ENCODE data around the gene EXT2.

EXT2 gene

DNA sequence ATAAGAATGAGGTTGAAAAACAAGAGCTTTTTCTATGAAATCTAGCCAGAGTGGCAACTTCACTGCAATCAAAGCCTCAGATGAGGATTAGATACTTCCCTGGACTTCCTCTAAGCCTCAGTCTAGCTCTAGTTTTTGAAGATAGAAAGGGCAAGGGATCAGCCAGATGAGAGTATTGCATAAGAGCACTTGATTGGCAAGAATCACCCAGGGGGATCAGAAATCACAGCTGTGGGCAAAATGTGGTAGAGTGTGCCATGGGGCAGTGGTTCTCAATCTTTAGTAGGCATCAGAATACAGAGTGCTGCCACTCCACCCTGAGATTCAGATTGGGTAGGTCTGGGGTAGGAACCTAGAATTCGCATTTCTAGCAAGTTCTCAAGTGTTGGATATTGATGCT is 82.4 kb downstream of the EXT2 start:
- H3K36me3 Mint-ChIP-seq (ENCODE audit: low read depth) = peaks cover 15% of the 10 kb centered on the region
- intact Hi-C loops (cut with micrococcal nuclease) = no loop called here
- no peak overlapping the region for H3K27ac Mint-ChIP-seq
- H3K27me3 Mint-ChIP-seq = no peaks in the 10 kb centered on the region
- no peak overlapping the region for H3K4me3 Mint-ChIP-seq
- H3K4me1 Mint-ChIP-seq (ENCODE audit: low read depth) = no peaks in the 10 kb centered on the region
- no peaks in the 10 kb centered on the region for H3K9me3 Mint-ChIP-seq

DNA sequence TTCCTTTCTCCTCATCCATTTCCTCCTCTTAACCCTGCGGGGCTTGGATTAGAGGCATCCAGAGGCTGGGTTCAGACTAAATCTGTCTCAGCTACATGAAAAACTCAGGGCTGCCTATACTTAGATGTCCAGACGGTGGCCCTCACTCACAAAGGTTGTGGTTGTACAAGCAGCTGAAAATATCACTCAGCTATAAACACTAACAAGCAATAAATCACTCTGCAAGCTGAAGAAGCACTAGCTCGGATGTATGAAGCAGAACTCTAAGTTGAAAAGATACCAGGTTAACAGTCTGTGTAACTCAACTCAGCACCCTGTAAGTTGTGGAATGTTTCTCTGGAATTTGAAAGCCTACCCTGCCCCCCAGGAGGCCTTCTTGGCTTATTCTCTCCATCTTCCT is 82.9 kb downstream of the EXT2 start:
- no peaks in the 10 kb centered on the region for H3K4me1 Mint-ChIP-seq (ENCODE audit: low read depth)
- H3K9me3 Mint-ChIP-seq = no peaks in the 10 kb centered on the region
- no peak overlapping the region for H3K27ac Mint-ChIP-seq

DNA sequence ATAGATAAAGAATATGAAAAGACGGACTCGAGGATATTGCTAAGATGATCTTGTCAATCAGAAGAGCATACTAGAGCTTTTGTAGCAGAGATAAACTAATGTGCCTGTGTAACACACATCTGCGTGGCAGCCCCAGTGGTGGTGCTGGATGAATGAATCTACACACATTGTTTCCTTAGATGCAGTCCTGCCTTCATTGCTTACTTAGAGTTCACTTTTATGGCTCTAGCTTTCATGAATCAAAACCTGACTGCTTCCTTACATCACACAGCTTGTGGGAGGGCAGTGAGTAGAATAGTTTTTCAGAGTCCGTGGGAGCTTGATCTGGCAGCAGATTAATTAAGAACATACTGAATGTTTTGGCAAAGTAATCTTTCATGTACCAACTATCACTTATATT is 83.7 kb downstream of the EXT2 start:
- H3K4me1 Mint-ChIP-seq (ENCODE audit: low read depth) = no peaks in the 10 kb centered on the region
- peaks cover 12% of the 10 kb centered on the region for H3K36me3 Mint-ChIP-seq (ENCODE audit: low read depth)
- H3K9me3 Mint-ChIP-seq = no peaks in the 10 kb centered on the region
- intact Hi-C loops (cut with micrococcal nuclease) = no loop called here
- H3K27ac Mint-ChIP-seq = no peak overlapping the region
- no peaks in the 10 kb centered on the region for H3K27me3 Mint-ChIP-seq
- H3K4me3 Mint-ChIP-seq = no peak overlapping the region

More for the DNA sequence above, 82.9 kb downstream of the EXT2 start:
- no peaks in the 10 kb centered on the region for H3K27me3 Mint-ChIP-seq
- no peak overlapping the region for H3K4me3 Mint-ChIP-seq
- peaks cover 12% of the 10 kb centered on the region for H3K36me3 Mint-ChIP-seq (ENCODE audit: low read depth)
- intact Hi-C loops (cut with micrococcal nuclease) = no loop called here

DNA sequence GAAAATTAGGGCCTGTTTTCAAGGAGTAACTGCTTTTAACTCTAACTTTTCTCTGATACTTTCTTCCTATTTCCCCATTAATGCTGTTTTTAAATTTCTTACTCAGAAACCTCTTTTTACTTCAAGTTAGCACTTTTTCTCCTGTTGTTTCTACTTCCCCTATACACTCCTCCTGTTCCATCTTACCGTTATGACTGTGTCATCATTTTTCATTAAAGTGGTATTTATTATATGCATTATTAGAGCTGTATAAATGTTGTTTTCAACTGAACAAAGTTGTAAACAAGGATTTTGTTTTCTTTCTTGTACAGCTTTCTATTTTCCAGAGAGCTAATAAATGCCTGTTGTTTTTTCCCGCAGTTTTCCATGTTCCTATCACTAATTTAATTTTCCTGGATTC is 84.6 kb downstream of the EXT2 start:
- H3K4me3 Mint-ChIP-seq = no peak overlapping the region
- no peaks in the 10 kb centered on the region for H3K4me1 Mint-ChIP-seq (ENCODE audit: low read depth)
- H3K27ac Mint-ChIP-seq = no peak overlapping the region
- H3K36me3 Mint-ChIP-seq (ENCODE audit: low read depth) = peaks cover 10% of the 10 kb centered on the region
- no peaks in the 10 kb centered on the region for H3K27me3 Mint-ChIP-seq
- intact Hi-C loops (cut with micrococcal nuclease) = no loop called here
- H3K9me3 Mint-ChIP-seq = no peaks in the 10 kb centered on the region

DNA sequence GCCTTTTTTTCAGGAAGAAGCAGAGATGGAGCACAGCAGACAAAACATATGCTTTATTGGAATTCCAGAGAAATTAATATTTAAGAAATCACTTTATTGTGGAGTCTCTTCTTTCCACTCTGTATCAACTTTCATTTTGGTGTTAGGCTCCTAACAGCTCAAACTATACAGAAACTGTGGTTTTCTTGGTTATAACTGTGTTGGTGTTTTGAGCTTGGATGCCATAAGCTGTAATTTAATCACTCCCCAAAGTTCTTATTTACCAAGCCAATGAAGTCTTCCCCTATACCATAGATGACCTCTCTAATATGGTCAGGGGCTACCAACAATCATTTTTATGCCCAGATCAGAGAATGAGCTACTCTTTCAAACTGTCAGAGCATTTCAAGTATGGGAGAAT is 90.0 kb downstream of the EXT2 start:
- intact Hi-C loops (cut with micrococcal nuclease) = no loop called here
- Mint-ChIP-seq H3K27ac (no peak overlapping the region), H3K27me3 (no peaks in the 10 kb centered on the region), H3K9me3 (peaks cover 28% of the 10 kb centered on the region), H3K36me3 (ENCODE audit: low read depth) (peaks cover 27% of the 10 kb centered on the region), H3K4me3 (no peak overlapping the region), H3K4me1 (ENCODE audit: low read depth) (no peaks in the 10 kb centered on the region)

DNA sequence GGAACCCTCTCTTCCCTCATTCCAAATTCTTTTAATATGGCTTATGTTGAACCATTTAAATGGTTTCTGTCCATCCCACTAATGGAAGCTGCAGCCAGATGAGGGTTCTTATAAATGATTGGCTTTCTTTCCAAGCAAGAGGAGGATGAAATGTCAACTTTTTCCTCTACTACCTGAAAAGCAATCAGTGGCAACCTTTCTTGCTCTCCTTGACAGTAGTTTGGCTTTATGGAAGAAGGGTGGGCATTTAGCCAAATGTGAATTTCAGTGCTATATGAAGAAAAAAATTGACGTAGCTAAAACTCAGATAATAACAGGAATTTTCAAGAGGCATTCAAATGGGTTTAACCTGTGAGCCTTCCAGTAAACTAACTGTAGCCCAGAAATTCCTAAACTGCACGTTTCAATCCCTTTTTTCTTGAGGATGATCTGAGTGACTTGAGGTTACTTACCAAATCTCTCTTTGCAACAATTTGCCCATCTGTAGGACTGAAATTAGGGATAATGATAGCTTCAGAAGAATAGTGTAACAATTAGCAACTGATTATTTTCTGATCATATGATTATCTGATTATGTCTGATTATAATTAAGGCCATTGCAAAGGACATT is 90.9 kb downstream of the EXT2 start:
- H3K27ac Mint-ChIP-seq = no peak overlapping the region
- no peaks in the 10 kb centered on the region for H3K4me1 Mint-ChIP-seq (ENCODE audit: low read depth)
- no peak overlapping the region for H3K4me3 Mint-ChIP-seq
- H3K36me3 Mint-ChIP-seq (ENCODE audit: low read depth) = peaks cover 26% of the 10 kb centered on the region
- no peaks in the 10 kb centered on the region for H3K27me3 Mint-ChIP-seq
- intact Hi-C loops (cut with micrococcal nuclease) = no loop called here
- peaks cover 28% of the 10 kb centered on the region for H3K9me3 Mint-ChIP-seq

DNA sequence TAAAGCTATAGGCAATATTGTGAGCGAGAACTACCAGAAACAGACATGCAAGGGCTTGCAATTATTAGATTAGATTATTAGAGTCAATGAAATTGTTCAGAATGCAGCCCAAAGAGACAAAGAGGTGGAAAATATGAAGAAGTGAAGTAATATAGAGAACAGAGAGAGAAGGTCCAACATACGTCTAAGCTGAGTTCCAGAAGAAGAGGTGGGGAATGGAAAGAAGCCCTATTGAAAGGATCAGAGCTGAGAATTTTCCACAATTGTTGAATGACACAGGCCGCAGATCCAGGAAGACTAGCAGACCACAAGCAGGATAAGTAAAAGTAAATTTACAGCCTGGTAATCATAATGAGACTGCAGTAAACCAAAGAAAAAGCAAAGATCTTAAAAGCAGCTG is 93.2 kb downstream of the EXT2 start:
- intact Hi-C loops (cut with micrococcal nuclease) = no loop called here
- peaks cover 28% of the 10 kb centered on the region for H3K9me3 Mint-ChIP-seq
- H3K27ac Mint-ChIP-seq = no peak overlapping the region
- no peak overlapping the region for H3K4me3 Mint-ChIP-seq
- no peaks in the 10 kb centered on the region for H3K4me1 Mint-ChIP-seq (ENCODE audit: low read depth)
- no peaks in the 10 kb centered on the region for H3K27me3 Mint-ChIP-seq
- peaks cover 32% of the 10 kb centered on the region for H3K36me3 Mint-ChIP-seq (ENCODE audit: low read depth)

DNA sequence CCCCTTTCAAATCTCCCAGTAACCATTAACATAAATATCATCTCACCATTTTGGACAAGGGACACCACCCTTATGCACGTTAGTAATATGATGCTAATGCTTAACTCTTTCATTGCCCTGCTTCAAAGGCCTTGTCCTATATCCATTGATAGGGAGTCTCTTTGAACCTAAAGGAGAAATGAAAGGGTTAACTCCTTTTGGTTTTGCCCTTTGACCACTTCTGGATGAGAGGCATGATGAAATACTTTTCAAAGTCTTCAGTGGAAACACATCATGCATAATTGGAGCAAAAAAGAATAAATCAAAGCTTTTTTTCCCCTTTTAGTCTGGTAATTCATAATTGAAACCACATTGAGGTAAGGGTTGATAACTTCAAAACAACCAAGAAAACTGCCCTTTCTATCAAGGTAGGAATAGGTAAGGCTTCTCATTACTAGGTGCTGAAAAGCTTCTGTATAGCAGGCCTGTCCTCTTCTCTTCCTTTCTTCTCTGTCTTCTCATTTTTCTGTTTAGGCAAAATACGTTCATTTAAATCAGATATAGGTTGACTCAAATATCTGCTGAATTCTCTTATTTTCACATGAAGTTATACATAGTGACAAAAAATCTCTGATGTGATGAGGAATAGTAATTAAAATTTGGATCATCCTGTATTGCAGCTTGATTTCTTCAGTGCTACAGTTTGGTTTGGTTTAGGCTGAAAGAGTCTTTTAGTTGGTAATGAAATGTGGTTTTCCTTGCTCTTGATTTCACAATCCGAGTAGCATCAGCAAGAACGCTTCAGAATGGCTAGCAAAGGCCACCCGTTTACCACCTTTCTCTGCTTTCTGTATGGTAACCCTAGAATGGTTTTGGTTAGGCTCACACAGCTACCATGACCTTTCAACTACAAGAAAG is 94.8 kb downstream of the EXT2 start:
- no peaks in the 10 kb centered on the region for H3K27me3 Mint-ChIP-seq
- intact Hi-C loops (cut with micrococcal nuclease) = no loop called here
- H3K27ac Mint-ChIP-seq = no peak overlapping the region
- no peaks in the 10 kb centered on the region for H3K4me1 Mint-ChIP-seq (ENCODE audit: low read depth)
- H3K9me3 Mint-ChIP-seq = peaks cover 28% of the 10 kb centered on the region
- peaks cover 32% of the 10 kb centered on the region for H3K36me3 Mint-ChIP-seq (ENCODE audit: low read depth)
- H3K4me3 Mint-ChIP-seq = no peak overlapping the region

DNA sequence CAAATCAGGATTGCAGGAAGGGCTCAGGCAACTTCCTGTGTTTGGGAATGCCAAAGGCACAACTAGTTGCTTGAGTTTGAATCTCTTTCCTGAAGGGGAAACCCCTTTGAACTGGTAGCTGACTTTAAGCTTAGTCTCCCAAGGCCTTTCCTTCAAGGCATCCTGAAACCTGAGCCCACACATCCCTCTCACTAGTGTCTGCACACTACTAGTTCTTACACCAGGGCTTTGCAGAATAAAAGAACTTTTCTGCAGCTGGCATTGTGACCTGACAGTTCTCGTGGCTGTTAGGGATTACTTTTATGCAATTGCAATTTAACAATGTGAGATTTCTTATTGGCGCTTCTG is 95.4 kb downstream of the EXT2 start:
- H3K4me3 Mint-ChIP-seq = no peak overlapping the region
- H3K36me3 Mint-ChIP-seq (ENCODE audit: low read depth) = peaks cover 32% of the 10 kb centered on the region
- no peaks in the 10 kb centered on the region for H3K27me3 Mint-ChIP-seq
- H3K4me1 Mint-ChIP-seq (ENCODE audit: low read depth) = no peaks in the 10 kb centered on the region
- H3K9me3 Mint-ChIP-seq = peaks cover 28% of the 10 kb centered on the region
- H3K27ac Mint-ChIP-seq = no peak overlapping the region
- intact Hi-C loops (cut with micrococcal nuclease) = no loop called here

DNA sequence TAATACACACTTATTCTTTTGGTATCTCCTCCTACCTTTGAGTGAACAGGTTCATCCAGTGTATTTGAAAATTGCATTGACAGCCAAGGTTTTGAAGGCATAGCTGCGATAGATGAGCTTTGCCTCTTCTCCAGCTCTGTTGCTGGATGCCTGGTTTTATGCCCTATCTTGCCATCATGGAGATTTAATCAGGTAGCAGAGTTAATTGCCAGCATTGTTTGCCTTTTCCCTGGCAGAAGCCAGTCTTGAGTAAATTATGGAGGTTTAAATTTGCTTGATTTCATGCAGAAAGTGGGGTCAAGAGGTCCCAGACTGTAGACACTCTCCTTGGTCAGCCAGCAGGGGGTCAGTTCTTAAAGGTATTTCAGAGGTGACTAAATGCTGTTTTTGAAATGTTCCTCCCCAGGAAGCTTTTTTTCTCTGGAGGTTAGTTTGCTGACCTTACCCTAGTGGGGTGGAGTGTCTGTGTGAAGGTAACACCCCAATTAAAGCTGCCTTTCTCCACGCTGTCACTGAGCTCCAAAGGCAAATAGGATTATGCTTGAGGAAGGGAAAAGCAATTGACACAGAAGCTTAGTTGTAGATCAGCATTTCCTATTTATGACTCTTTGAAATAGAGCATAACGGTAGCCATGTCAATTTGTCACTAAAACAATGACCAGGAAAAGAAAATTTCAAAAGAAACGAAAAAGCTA is 96.0 kb downstream of the EXT2 start:
- Mint-ChIP-seq H3K9me3 (peaks cover 28% of the 10 kb centered on the region), H3K27ac (no peak overlapping the region), H3K36me3 (ENCODE audit: low read depth) (peaks cover 32% of the 10 kb centered on the region), H3K4me1 (ENCODE audit: low read depth) (no peaks in the 10 kb centered on the region), H3K4me3 (no peak overlapping the region), H3K27me3 (no peaks in the 10 kb centered on the region)
- intact Hi-C loops (cut with micrococcal nuclease) = no loop called here

DNA sequence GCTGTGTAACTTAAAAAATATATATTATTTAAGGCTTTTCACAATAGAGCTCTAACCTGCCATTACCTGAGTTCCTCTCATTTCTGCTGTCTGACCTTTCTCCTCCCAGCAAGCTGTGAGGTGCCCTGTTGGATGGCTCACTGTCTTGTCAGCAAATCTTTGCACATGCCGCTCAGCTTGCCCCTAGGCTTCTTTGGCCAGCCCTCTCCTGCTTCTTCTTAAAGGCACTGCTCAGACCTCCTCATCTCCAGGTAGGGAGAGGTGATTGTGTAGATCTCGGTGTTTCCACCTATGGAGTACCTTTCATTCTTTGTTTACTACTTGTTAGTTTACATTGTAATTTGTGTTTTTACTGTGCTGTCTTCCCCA is 96.5 kb downstream of the EXT2 start:
- no peak overlapping the region for H3K4me3 Mint-ChIP-seq
- no peaks in the 10 kb centered on the region for H3K4me1 Mint-ChIP-seq (ENCODE audit: low read depth)
- peaks cover 27% of the 10 kb centered on the region for H3K9me3 Mint-ChIP-seq
- no peaks in the 10 kb centered on the region for H3K27me3 Mint-ChIP-seq
- intact Hi-C loops (cut with micrococcal nuclease) = no loop called here
- no peak overlapping the region for H3K27ac Mint-ChIP-seq
- H3K36me3 Mint-ChIP-seq (ENCODE audit: low read depth) = peaks cover 32% of the 10 kb centered on the region

DNA sequence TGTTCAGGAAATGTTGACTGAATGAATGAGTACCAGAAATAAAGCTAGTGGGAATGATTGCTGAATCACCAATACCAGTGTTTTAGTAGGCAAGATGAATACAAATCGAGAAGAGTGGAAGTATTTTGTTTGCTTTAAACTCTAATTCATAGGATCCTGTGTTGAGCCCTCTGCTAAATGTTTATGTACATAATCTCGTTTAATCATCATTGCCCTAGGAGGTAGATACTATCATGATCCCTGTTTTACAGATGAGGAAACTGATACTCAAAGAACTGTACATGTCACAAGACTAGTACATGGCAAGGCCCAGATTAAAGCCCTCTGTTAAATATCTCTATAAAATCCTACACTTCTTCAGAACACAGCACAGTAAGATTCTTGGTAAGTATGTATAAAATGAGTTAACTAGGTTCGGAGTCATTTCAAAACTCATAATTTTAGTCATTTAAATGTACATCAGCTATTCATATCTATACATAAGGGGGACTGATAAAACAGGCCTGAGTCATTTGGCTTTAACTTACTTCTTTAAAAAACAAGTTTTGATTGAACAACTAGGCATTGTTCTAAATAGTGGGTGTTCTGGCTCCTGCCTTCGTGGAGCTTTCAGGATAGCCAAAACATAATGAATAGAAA is 97.1 kb downstream of the EXT2 start:
- H3K4me1 Mint-ChIP-seq (ENCODE audit: low read depth) = no peaks in the 10 kb centered on the region
- H3K9me3 Mint-ChIP-seq = peaks cover 22% of the 10 kb centered on the region
- H3K27me3 Mint-ChIP-seq = no peaks in the 10 kb centered on the region
- peaks cover 30% of the 10 kb centered on the region for H3K36me3 Mint-ChIP-seq (ENCODE audit: low read depth)
- H3K4me3 Mint-ChIP-seq = no peak overlapping the region
- H3K27ac Mint-ChIP-seq = no peak overlapping the region
- intact Hi-C loops (cut with micrococcal nuclease) = no loop called here

DNA sequence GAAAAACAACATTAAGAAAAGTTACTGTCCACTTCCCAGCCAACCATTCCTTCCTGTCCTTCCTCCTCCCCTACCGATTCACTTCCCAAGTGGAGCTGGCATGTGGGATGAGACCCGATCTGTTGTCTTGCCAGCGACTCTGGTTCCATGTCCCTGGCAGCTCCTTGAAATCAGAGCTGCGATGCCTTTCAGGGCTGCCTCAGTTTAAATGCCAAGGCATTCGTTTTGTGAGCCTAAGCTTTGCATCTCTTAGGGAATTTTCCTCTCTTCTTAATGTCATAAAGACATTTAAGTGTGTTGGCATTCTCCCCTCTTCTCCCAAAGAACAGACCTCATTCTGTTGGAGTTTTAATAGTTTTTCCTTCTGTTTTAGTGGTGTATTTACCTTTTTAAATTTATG is 98.4 kb downstream of the EXT2 start:
- intact Hi-C loops (cut with micrococcal nuclease) = no loop called here
- H3K4me1 Mint-ChIP-seq (ENCODE audit: low read depth) = peaks cover 1% of the 10 kb centered on the region
- no peak overlapping the region for H3K27ac Mint-ChIP-seq
- H3K36me3 Mint-ChIP-seq (ENCODE audit: low read depth) = peaks cover 31% of the 10 kb centered on the region
- H3K9me3 Mint-ChIP-seq = peaks cover 9% of the 10 kb centered on the region
- no peaks in the 10 kb centered on the region for H3K27me3 Mint-ChIP-seq
- no peak overlapping the region for H3K4me3 Mint-ChIP-seq

DNA sequence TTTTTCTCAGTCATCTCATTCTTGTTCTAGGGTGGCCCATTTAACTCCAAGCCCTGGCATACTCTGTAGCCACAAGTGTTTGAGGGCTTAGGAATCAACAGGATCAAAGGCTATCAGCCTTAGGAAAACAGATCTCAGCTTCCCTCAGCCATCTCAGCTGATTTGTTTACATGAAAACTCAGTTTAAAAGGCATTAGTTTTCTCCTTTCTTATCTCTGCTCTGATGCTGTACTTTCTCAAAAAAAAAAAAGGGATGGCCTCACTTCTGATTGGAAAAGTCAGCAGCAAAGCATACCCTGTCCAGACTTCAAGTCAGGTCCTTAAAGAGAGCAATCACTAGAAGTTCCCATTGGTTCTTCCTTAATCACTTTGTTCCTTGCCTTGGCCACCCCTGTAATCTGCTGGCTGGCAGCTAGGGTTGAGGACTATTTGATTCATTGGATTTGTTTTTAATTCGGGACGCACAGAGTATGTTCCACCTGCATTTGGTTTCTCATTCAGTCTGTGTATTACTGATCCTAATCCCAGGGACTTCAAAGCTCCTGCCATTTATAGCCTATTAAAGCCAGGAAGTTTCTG is 102.8 kb downstream of the EXT2 start:
- Mint-ChIP-seq H3K27me3 (no peaks in the 10 kb centered on the region), H3K27ac (no peak overlapping the region), H3K4me3 (no peak overlapping the region), H3K36me3 (ENCODE audit: low read depth) (peaks cover 37% of the 10 kb centered on the region), H3K4me1 (ENCODE audit: low read depth) (peaks cover 6% of the 10 kb centered on the region), H3K9me3 (no peaks in the 10 kb centered on the region)
- intact Hi-C loops (cut with micrococcal nuclease) = no loop called here
